ENCODE data around the gene LEKR1.

The LEKR1 gene

DNA sequence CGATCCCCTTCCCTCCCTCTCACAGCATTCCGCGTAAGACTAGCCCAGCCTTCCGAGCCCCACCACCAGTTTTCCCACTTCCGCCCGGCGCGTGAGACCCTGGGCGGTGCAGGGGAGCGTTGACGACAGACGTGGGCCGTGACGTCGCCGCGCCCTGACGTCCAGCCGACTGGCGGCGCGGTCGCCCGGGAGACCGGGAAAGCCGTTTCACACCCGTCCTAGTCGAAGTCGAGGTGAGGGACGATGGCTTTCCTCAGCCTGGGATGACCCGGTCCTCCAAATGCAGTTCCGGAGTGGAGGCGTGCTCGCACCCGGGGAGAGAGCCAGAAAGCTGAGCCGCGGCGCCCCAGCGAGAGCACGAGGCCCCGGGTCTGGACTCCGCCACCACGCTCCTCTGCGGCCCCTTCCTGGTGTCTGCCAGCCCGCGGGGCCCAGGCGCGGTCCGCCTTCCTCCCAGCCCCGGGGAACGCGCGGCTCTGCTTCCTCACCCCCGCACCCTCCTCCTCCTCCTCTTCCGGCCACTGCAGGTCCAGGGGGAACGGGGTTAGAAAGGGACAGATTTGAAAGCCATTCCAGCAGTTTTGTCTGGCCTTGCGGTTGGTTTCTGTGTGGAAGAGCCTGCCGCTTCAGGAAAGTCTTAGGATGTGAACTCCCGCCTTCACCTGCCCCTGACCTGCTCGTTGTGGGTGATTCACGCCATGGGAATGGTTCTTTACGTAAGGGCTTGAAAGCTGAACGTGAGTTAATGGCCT lies at the start of gene LEKR1:
LEKR1 (plus strand) TSS at position 210 of the 752 bp plus-strand sequence. CDS start 2,977 bp downstream, outside the sequence.
- TF ChIP-seq, protein P1, sequence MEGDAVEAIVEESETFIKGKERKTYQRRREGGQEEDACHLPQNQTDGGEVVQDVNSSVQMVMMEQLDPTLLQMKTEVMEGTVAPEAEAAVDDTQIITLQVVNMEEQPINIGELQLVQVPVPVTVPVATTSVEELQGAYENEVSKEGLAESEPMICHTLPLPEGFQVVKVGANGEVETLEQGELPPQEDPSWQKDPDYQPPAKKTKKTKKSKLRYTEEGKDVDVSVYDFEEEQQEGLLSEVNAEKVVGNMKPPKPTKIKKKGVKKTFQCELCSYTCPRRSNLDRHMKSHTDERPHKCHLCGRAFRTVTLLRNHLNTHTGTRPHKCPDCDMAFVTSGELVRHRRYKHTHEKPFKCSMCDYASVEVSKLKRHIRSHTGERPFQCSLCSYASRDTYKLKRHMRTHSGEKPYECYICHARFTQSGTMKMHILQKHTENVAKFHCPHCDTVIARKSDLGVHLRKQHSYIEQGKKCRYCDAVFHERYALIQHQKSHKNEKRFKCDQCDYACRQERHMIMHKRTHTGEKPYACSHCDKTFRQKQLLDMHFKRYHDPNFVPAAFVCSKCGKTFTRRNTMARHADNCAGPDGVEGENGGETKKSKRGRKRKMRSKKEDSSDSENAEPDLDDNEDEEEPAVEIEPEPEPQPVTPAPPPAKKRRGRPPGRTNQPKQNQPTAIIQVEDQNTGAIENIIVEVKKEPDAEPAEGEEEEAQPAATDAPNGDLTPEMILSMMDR (IDR thresholded peaks at IDR 0.05; ENCODE audit: low read depth, low read length, missing control alignments): no peak
- no peak for DNase-seq (ENCODE audit: low read depth)
- H3K4me3 ChIP-seq (ENCODE audit: low read depth, low read length): peak within 1 kb of the TSS; percentile 85

DNA sequence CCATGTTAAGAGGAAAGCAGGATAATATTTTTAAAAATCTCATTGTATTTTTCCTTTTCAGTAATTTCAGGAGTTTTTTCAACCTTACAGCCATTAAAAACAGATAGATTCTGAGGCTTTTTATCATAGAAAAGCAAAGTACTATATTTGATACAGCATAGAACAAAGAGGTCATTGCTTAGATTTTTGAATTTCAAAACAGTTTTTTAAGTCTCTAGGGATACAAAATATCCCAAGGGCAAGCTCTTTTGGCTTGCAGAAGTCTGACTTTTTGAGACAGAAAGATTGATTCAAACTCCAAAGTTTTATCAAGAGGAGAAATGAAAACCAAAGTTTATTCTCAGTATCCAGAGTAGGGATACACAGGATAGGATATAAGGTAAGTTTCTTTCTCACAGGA lies 49.3 kb upstream of the LEKR1 start:
- no peak for DNase-seq (ENCODE audit: low read depth)
- H3K4me3 ChIP-seq (ENCODE audit: low read depth, low read length): no peak overlapping the region
- TF ChIP-seq, protein P1 (IDR thresholded peaks at IDR 0.05; ENCODE audit: low read depth, low read length, missing control alignments): no peak

DNA sequence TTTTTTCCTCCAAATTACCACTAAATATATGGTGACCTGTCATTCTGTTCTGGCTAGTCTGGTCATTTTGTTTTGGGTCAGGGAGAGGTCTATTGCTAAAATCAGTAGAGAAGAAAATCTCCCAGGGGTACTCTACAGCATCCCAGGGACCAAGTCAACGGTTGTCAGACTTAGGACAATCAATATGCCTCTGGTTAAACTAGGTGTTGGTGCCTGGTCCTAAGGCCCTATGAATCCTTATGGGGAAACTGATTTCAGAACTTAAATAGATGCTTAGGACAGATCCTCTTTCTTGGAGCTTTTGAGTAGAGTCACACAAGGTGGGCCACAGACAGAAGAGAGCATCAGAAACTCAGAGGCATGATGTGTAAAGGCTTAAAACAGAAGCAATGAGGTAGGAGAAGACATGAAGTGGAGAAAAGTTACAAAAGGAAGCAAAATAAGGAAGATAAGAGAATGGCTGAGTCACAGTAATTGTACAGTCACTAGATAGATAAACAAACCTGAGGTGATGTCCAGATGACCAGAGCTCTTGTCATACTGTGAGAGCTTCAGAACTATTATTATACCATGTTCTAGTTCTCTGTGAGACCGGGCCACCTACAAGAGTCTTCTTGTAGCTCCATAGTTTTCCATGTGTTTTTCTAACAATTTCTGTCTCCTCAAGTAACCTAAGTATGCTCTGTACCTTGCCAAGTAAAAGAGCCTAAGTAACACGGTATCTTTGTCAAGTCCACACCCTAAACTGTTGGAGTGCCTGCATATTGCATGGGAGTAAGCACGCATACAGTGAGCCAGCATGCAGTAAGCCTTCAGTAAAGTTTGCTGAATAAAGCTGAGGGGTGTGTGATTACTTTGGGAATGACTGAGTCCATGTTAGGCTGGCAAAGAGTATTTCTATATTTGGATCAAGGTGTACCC lies 44.6 kb upstream of the LEKR1 start:
- H3K4me3 ChIP-seq (ENCODE audit: low read depth, low read length): no peak overlapping the region
- DNase-seq (ENCODE audit: low read depth): no peak
- TF ChIP-seq, protein P1 (IDR thresholded peaks at IDR 0.05; ENCODE audit: low read depth, low read length, missing control alignments): no peak

DNA sequence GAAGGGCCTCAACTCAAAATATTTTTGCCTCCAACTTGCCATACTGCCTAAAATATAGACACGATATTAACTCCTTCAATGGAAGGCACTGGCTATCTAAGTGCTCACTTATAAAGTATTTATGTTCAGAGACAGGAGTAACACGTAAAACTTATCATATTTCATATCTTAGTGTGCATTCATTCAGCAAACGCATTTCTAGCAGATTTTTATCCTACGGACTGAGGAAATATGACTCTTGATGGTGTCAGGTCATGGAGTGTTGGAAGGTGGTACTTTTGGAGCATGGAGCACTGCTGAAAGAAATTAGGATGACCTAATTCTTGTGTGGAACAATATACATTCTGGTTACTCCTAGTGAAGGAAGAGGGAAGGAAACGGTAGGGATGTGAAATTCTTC lies 43.8 kb upstream of the LEKR1 start:
- DNase-seq (ENCODE audit: low read depth): no peak
- H3K4me3 ChIP-seq (ENCODE audit: low read depth, low read length): no peak overlapping the region
- TF ChIP-seq, protein P1 (IDR thresholded peaks at IDR 0.05; ENCODE audit: low read depth, low read length, missing control alignments): no peak

DNA sequence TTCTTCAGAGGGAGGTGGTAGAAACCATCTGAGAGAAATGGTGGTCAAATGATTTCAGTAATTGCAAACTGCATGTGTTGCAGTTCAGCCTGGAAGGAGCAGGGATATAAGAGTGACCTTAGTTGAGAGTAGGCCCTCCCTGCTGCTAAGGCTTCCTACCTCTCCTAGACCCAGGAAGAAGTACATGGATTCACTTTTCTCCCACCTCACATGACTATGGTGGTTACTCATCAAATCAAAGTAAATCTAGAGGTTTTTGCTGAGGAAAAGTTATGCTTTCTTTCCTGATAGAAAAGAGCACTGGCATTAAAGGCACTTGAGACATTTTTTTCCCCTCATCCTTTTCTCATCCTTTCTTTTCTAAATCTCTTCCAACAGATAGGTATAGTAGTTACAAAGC lies 43.2 kb upstream of the LEKR1 start:
- TF ChIP-seq, protein P1 (IDR thresholded peaks at IDR 0.05; ENCODE audit: low read depth, low read length, missing control alignments): no peak
- H3K4me3 ChIP-seq (ENCODE audit: low read depth, low read length): no peak overlapping the region
- no peak for DNase-seq (ENCODE audit: low read depth)

DNA sequence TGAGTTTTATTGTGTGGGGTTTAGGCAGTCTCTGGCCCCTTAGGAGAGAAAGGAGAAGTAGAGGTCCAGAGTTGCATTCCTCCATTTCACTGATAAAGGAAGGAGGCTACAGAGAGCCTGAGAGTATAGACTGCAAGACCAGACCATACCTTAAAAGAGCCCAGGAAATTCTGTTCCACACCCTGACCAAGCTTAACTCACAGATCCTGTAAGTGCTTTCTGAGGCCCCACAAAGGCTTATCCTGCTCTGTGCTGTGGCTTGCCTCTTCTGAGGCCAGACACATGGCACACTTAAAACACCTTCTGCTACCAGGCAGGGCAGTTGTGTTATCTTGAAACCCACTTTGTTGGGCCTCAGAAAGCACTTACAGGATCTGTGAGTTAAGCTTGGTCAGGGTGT lies 39.2 kb upstream of the LEKR1 start:
- no peak for DNase-seq (ENCODE audit: low read depth)
- TF ChIP-seq, protein P1 (IDR thresholded peaks at IDR 0.05; ENCODE audit: low read depth, low read length, missing control alignments): no peak
- H3K4me3 ChIP-seq (ENCODE audit: low read depth, low read length): no peak overlapping the region
